SW 1271 (cell line): Measurements from ENCODE around the gene MIA.
A peak's percentile ranks its signal among the peaks of the same experiment; 100 is the strongest.
"Not testable (repeated sequence)": the region's sequence is repeated elsewhere in the genome, so short reads cannot be mapped to it uniquely, and the experiment has no call there.

Source experiments
- DNase-seq, 2 experiments: peaks; one replicate each; lab custom pipeline; 2025; lab: John Stamatoyannopoulos, UW

MIA gene

GRCh38 chr19:40750874-40751537, 24.3 kb upstream of the MIA start, which contains the start of gene SNRPA:
SNRPA (plus strand) TSS chr19:40751203; CDS start chr19:40751409, 206 bp downstream.
- DNase-seq: peak; percentile 81 to 94

DNA sequence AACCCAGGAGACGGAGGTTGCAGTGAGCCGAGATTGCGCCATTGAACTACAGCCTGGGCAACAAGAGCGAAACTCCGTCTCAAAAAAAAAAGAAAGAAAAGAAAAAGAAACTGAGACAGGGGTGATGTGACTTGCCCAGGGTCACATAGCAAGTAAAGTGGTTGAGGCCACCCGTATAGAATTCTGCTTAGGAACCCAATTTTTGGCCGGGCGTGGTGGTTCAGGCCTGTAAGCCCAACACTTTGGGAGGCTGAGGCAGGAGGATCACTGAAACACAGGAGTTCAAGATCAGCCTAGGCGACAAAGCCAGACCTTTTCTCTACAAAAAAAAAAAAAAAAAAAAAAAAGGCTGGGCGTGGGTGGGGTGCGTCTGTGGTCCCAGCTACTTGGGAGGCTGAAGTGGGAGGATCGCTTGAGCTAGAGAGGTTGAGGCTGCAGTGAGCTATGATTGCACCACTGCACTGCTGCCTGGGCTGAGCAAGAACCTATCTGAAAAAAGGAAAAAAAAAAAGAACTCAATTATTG, 23.0 kb upstream of the MIA start:
- DNase-seq: no peak

GRCh38 chr19:40754611-40755247, 20.6 kb upstream of the MIA start:
- no peak for DNase-seq

- DNase-seq: no peak
These were observed 20.1 kb upstream of the MIA start for GRCh38 chr19:40755248-40755624.

GRCh38 chr19:40755791-40756190, 19.5 kb upstream of the MIA start:
- DNase-seq: no peak

DNA sequence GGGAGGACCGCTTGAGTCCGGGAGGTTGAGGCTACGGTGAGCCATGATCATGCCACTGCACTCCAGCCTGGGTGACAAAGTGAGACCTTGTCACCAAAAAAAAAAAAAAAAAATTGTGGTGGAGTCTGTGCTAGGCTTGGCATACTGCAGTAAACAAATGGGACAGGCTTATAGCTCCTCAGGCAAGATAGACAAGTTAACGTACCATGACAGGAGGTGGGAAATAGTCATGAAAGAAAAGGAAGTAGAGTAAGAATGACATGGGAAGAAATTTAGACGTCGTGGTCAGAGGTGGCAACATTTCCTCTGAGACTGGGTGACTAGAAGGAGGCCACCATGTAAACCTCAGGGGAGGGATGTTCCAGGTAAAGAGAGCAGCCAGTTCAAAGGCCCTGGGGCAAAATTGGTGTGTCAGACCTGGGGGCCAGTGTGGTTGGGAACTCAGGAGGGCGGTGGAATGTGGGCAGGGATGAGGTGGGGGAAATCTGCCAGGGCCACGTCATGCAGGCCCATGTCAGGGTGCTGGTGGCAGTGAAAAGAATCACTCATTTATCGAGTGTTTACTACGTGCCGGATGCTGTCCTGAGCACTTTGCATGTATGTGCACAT, 18.7 kb upstream of the MIA start:
- DNase-seq: no peak

DNA sequence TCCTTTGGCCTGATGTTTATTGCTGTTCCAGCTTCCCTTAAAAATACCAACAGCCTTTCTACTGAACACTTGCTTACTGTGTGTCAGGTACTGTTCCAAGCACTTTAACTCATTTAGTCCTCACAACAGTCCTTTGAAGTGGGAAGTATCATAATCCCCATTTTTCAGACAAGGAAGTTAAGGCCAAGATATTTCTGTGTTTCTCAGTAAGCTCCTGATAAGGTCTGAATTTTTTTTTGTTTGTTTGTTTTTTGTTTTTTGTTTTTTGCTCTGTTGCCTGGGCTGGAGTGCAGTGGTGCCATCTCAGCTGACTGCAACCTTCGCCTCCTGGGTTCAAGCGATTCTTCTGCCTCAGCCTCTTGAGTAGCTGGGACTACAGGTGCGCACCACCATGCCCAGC, 16.8 kb upstream of the MIA start:
- DNase-seq: no peak

DNA sequence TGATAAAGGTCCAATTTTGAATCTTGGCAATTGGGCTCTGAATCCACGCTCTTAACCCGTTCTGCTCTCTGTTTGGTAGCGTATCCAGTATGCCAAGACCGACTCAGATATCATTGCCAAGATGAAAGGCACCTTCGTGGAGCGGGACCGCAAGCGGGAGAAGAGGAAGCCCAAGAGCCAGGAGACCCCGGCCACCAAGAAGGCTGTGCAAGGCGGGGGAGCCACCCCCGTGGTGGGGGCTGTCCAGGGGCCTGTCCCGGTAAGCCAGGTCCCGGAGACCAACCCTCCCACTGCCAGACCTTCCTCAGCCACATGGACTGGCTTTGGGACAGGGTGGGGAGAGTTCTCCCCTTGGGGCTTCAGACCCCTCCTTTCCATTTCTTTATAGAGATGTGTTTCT, 16.0 kb upstream of the MIA start:
- no peak for DNase-seq

GRCh38 chr19:40762754-40763470, 12.4 kb upstream of the MIA start:
- DNase-seq: no peak

DNA sequence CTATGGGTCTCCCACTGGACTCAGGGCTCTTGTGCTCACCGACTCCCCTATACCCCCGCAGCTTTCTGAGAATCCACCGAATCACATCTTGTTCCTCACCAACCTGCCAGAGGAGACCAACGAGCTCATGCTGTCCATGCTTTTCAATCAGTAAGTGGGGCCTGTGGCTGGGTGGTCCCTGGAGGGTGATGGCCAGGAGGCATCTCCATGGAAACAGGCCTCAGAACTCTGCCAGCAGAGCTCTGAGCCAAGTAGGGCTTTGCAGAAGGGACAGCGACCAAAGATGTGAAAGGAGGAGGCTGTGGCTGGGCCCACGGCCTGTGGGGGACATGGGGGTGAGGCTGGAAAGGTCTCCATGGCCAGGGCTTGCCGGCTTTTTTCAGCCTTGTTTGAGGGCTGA, 11.8 kb upstream of the MIA start:
- DNase-seq: no peak

GRCh38 chr19:40763963-40764362, 11.4 kb upstream of the MIA start:
- no peak for DNase-seq

DNA sequence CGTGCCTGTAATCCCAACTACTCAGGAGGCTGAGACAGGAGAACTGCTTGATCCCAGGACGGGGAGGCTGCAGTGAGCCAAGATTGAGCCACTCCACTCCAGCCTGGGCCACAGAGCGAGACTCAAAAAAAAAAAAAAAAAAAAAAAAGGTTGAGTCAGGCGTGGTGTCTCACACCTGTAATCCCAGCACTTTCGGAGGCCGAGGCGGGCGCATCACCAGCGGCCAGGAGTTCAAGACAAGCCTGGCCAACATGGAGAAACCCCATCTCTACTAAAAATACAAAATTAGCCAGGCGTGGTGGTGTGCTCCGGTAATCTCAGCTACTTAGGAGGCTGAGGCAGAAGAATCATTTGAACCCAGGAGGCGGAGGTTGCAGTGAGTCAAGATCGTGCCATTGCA, 8.9 kb upstream of the MIA start:
- DNase-seq: not testable (repeated sequence)

GRCh38 chr19:40768869-40769268, 6.5 kb upstream of the MIA start:
- no peak for DNase-seq

- not testable (repeated sequence) for DNase-seq
These were observed 4.0 kb upstream of the MIA start for GRCh38 chr19:40771101-40771862.

GRCh38 chr19:40775632-40776022, 306 bp downstream of the MIA start:
- no peak for DNase-seq

- DNase-seq: no peak
These were observed 1.0 kb downstream of the MIA start for GRCh38 chr19:40776364-40776763.

DNA sequence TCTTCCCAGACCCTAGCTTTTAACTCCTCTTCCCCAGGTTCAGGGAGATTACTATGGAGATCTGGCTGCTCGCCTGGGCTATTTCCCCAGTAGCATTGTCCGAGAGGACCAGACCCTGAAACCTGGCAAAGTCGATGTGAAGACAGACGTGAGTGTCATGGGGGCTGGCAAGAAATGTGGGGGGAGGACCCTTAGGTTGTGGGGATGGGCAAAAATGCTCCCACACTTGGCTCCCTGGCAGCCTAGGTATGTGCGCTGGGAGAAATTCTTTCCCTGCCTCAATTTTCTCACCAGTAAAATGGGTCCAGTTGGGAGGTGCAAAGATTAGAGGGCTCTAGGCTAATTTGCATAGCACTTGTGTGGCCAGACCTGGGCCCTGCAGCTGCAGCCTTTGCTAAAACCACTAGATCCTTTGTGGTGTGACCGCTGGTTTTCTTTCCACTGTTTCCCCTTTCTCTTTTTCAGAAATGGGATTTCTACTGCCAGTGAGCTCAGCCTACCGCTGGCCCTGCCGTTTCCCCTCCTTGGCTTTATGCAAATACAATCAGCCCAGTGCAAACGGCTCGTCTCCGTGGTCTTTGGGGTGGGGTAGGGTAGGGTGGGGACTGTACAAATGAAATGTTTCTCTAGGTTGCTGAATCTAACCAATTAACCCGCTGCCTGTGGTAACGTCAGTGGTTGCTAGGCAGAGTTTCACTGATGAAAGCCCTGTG, 1.8 kb downstream of the MIA start:
- DNase-seq: peak; percentile 49 to 82

GRCh38 chr19:40777645-40777936, 2.3 kb downstream of the MIA start:
- DNase-seq: no peak

- DNase-seq: peak; percentile 91 to 98
These were observed 2.8 kb downstream of the MIA start, which contains the start of gene RAB4B for GRCh38 chr19:40777937-40778705. RAB4B (plus strand) TSS chr19:40778247; CDS start chr19:40778376, 129 bp downstream.

- DNase-seq: no peak
These were observed 3.5 kb downstream of the MIA start for GRCh38 chr19:40778706-40779284.
